ENCODE data around the gene TAX1BP1.

- no peak for TF ChIP-seq POLR2A (IDR thresholded peaks at IDR 0.05; ENCODE audit: extremely low read depth, insufficient read length)
- TF ChIP-seq CTCF (IDR thresholded peaks at IDR 0.05; ENCODE audit: low read depth, low read length): no peak
- no peak for TF ChIP-seq MAX (IDR thresholded peaks at IDR 0.05; ENCODE audit: low read depth, low read length)
These were observed 85.9 kb downstream of the TAX1BP1 start for GRCh38 chr7:27825891-27826290.

Measured in NB4 (cell line).